Measurements from ENCODE around the gene AFF1.

The AFF1 gene

DNA sequence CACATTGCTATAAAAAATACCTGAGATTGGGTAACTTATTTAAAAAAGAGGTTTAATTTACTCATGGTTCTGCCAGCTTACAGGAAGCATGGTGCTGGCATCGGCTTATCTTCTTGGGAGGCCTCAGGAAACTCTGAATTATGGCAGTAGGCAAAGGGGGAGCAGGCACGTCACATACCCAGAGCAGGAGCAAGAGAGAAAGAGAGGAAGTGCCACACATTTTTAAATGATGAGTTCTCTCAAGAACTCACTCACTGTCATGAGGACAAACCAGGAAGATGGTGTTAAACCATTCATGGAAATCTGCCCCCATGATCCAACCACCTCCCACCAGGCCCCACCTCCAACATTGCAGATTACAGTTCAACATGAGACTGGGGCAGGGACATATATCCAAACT, 10.0 kb upstream of the AFF1 start:
- peak; percentile 74 to 84 for DNase-seq

DNA sequence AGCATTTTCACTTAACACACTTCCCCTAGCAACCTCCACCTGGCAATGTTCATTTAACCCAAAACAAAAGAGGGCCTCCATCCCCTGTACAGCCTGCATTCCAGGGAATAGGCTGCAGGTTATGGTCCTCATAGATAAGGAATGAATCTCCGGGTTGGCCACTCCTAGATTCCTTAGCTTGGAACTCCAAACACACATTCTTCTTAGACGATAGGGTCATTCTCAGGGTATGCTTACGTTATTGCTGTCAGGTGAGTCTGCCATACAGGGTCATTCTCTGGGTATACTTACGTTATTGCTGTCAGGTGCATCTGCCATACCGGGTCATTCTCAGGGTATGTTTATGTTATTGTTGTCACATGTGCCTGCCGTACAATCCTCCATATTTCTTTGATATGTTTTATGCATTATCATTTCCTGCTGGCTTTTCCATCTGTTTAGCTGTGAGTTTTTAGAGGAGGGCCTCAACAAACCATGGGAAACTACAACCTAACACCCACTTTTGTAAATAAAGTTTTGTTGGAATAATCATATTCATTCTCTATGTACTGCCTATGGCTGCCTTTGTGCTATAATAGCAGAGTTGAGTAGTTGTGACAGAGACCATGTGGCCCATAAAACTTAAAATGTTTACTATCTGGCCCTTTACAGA, 8.2 kb upstream of the AFF1 start:
- no peak for DNase-seq

DNA sequence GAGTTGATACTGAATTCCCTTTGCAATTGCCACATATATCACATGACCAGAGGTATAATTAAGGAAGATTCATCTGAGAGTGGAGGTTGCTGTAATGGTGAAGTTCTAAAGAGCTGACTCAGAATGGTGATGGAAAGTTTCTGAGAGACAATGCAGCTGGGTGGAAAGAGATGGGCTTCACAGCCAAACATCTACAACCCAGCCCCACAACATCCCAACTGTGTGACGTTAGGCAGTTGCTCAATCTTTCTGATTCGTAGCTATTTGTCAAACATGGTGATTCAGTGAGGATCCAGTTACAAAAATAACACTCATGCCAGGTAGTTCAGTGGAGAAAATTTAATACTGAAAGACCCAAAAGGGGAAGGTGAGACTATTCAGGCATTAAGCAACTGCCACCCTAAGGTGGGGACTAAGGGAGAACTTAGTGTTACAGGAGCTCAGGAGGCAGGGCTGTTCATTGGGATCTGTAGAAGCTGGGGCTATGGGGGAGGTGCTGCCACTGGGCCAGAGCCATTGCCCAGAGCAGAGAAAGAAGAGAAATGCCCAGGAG, 6.9 kb upstream of the AFF1 start:
- DNase-seq = peak; percentile 49 to 64

DNA sequence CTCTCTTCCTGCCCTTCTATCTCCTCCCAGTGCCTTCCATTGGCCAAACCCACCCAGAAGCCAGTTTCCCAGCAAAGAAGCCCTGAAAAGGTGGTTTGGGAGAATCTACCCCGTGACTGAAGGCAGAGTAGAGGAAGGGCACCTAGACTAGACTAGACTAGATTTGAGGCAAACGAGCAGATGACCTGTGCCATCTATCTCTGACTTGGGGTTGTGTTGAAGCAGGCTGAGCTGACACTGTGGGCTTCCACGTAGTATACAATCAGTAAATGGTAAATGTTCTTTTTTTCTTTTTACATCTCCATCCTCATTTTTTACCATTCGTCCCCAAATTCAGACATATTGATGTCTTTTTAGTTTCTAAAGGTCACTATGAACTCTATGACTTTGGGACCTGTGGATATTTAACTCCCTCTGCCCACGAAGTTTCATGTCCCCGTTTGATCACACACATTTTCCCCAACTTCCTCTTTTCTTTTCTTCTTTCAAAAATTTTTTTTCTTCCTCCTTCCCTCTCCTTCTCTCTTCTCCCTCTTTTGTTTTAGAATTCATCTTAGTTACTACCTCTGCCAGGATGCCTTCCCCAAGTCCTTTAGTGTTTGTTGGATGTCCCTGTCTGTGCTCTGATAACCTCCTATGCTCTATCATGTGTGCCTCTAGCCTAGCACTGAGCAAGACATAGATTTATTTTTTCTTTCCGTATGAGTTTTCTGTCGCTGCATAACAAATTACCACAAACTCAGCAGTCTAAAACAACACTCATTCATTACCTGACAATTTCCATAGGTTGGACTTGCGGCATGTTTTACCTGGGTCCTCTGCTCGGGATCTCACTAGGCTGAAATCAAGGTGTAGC, 6.2 kb upstream of the AFF1 start:
- DNase-seq = no peak

DNA sequence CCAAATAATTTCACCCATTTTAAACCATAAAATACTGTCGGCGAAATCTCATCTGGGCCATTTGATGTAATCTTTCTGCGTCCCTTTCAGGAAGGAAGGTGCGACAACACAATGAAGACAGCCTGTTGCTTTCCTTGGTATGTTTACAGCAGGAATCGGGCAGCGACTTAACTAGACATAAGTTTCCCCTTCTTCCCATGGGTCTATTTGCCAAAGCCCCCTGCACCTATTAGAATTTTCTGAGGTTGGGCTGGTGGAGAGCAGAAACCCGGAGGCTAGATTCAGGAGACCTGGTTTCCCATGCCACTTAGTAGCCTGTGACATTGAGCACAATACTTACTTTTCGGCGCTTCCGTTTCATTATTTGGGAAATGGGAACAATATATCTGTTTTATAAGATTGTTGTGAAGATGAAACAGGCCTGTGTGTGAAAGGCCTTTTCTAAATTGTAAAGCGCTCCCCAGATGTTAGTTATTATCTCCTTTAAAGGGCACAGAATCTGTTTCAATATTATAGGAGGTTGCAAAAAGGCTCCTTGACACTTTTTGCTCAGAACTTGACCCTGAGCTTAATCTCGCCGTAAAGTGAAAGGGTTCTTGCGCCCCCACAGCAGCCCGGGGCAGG, 552 bp upstream of the AFF1 start:
- DNase-seq = peak in 1 of 2 donors; percentile 17

DNA sequence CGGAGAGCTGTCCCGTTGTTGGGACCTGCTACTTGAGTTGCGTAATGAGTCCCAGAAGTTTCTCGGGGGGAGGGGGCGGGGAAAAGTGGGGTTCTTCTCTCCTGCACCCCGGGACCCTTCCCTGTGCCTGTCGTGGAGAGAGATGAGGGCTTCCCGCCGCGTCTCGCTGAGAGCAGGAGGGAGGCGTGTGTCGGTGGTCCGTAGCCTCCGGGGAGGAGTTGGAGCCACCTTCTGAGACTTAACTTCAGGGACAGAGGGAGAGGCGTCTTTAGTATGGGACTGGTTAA, 698 bp downstream of the AFF1 start:
- peak in 1 of 2 donors; percentile 10 for DNase-seq

DNA sequence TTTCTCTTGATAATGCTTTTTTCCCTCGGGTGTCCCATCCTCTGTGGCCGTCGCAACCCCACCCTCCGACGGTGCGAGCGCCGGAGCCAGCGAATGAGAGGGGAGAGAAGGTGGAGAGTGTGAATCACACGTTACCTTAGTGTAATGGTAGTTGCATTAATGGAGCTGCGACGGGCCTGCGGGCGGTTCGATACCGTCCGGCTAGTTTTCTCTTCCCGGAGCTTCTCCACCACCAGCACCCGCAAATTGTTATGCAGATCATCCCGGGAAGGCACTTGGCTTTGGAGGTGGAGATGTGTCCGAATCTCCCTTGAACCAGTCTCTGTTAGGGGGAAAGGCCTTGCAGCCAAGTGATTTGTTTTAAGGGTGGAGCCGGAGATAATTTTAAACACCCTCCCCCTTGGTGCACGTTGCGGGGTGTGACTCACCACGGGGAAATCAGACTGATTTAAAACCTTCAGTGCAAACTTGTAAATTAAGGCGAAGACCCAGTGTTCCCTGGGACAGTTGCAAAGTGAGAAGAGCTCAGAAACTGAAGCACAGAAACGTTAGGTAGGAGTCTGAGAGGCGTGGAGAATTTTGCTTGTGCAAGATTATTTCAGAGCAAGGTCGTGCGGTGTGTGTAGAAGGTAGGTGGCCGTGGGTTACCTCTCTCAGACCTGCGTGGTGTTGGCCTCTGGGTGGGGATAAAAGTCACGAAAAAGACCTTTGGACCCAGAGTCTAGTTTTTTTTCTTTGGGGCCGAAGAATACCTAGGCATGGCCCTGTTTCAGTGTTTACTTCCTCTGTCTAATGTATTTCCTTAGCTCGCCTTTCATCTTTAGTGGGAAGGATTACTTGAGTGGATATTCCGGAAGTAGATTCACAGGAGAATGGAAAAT, 1.3 kb downstream of the AFF1 start:
- peak; percentile 75 to 79 for DNase-seq

DNA sequence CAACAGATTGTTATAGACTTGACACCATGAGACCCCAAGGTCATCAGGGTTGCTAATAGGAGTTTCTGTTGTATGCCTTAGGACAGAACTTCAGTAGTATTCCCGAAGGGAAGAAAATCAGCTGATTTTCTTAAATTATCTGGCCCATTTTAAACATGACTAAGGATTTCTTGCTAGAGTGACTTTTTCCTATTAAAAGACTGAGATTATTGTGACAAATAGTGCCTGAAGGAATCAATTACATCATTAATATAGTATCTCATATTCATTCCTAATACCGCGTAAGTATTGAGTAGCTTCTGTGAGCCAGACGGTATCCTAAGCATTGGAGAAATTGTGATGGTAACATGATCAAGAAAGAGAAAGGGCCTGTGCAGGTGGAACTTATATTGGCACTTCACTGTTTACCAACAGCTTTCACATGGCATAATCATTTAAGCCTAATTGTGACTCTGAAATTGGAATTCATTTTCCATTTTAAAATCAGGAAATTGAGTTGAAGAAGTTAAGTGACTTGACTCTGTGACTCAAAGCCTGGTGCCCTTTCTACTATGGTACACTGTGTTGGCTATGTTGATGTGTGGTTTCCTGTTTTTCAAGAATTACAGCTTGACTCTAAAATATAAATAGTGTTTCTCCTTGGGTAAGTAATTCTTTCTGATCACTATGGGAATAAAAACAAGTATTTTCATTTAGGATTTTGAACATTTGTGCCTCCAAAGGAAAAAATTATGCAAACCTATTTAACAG, 4.1 kb downstream of the AFF1 start:
- peak; percentile 78 to 80 for DNase-seq

DNA sequence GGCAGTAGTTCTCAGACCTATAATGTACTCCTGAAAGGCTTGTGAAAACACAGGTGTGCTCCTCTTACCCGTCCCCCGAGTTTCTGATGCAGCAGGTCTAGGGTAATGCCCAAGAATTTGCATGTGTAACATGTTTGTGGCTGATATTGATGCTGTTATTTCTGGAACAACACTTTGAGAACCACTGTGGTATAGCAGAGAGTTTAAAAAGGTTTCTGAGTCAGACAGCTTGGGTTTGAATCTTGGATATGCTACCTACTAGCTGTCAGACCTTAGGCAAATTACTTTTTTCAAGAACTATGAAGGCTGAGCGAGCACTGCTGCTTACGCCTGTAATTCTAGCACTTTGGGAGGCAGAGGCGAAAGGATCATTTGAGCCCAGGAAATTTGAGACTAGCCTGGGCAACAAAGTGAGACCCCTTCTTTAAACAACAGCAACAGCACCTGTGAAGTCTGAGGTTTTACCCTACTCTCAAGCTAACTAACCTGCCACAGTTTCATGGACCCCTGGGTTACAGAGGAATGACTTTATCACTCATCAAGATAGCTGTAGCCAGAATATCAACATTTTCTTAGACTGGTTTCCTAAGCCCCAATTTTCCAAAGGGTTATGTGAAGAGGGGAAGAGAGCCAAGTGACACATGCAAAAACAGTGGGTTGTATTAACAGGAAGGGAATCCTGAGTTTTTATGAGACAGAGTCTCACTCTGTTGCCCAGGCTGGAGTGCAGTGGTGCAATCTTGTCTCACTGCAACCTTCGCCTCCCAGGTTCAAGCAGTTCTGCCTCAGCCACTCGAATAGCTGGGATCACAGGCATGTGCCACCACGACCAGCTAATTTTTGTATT, 5.1 kb downstream of the AFF1 start:
- peak; percentile 42 to 53 for DNase-seq

DNA sequence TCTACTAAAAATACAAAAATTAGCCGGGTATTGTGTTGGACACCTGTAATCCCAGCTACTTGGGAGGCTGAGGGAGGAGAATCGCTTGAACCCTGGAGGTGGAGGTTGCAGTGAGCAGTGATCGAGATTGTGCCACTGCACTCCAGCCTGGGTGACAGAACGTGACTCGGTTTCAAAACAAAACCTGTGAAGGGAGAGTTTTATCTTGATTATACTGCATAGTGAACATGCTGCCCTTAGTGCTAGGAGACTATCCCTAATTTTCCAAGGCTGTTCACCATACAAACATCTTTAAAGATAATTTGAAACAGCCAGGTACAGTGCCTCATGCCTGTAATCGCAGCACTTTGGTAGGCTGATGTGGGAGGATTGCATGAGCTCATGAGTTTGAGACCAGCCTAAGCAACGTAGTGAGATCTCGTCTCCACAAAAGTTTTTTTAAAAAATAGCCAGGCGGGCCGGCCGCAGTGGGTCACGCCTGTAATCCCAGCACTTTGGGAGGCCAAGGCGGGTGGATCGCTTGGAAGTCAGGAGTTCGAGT, 6.2 kb downstream of the AFF1 start:
- no peak for DNase-seq

DNA sequence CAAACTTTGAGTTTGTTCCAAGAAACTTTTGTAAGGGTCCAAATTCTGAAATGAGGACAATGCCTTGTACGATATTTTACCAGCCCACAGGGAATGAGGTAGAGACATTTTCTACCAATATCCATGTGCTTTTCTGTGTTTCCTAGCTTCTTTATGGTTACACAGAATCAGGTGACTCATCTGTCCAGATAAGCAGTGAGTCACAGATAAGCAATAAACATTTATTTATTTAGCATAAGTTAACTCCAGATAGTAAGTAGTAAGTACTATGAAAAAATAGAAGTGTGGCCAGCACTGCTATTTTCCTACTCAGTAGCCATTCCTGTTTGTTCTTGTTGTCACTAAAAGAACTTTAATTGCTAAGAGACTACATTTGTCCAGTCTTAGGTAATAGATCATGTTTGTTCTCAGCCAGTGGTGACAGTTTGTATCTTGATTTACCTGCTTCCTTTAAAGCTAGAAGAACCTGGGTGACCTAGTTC, 7.4 kb downstream of the AFF1 start:
- no peak for DNase-seq

DNA sequence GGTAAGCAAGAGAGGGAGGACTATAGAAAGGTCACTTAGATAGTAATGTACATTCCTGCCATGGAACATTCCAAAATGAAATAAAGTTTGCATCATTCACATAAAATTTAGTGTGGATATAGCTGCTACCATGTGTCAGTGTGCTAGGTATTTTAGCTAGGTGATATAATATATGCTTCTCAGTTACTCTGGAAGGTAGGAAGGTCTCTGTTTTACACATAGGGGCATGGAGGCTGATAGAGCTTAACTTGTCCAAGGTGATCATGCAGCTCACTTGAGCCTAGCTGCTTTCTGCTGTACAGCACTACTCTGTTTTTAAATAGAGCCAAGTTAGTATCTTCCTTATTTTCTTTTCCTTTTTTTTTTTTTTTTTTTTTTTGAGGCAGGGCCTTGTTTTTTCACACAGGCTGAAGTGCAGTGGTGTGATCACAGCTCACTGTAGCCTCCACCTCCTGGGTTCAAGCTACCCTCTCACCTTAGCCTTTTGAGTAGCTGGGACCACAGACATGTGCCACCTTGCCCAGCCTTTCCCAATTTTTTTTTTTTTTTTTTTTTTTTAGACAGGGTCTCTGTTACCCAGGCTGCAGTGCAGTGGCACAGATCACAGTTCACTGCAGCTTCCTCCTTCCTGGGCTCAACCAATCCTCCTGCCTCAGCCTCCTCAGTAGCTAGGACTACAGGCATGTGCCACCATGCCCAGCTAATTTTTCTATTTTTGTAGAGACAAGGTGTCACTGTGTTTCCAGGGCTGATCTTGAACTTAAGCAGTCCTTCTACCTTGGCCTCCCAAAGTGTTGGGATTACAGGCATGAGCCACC, 10.4 kb downstream of the AFF1 start:
- DNase-seq = no peak

DNA sequence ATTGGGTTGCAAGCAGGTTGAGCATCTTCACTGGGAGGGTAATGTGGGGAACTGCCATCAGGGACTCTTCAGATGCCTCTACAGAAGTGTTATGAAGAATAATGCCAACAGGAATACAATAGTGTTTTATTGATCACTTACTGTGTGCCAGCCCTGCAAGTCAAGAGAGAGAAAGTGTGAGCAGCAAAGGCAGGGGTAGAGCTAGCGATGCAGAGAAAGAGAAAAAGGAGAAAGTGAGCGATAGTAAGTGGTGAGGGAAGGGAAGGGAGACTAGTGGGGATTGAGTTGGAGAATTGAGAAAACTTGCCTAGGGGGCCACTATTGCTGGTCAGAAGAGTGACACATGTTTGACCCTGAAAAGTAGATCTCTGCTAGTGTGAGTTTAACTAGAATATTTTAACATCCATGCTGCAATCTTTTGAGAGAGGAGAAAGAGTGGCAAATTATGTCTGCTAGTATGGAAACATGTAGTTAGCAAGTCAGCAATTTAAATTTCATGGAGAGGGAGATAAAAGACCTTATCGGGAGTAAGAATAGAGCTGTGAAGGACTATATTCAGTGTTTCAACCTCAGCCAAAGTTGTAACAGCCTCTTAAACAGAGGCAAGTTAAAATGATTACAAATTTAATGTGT, 12.2 kb downstream of the AFF1 start:
- DNase-seq = no peak

DNA sequence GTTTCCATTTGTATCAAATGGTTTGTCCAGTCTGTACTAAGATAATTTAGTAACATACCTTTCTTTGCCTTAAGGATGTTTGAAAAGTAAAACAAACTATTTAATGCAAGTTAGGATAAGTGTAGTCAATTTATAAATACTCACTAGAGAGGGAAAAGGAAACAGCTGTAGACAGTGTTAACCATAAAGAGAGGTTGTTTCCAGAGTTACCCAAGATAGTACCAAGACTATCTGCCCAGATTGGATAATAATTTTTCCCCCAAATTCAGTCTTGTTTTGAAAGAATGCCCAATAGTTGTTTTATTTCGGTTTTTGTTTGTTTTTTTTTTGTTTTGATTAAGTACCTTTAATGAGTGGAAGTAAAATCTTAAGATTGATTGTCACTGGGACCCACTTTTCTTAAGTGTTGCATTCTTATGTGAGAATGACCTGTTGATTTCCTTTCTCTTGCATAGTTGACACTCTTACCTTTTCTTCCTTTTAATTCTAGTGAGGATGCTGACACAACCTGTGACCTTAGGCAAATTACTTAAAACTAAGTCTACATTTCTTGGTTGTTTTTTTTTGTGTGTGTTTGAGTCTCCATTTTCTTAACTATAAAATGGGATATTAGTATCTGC, 12.8 kb downstream of the AFF1 start:
- no peak for DNase-seq

DNA sequence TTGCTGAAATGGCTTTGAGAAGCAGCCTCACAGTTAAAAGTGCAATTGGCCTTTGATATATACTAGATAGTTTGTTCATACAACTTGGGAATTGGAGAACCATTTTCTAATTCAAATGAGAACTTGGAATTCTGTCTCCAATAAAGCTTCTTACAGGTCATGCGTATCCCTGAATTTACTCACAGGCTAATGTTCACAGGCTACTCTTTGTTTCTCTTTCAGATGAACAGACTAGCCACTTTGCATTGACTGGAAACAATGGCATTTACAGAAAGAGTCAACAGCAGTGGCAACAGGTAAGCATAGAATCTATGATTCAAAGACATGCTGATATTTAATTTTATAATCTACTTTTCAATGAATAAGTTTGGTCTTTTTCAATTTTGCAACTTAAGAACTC, 13.5 kb downstream of the AFF1 start:
- no peak for DNase-seq

DNA sequence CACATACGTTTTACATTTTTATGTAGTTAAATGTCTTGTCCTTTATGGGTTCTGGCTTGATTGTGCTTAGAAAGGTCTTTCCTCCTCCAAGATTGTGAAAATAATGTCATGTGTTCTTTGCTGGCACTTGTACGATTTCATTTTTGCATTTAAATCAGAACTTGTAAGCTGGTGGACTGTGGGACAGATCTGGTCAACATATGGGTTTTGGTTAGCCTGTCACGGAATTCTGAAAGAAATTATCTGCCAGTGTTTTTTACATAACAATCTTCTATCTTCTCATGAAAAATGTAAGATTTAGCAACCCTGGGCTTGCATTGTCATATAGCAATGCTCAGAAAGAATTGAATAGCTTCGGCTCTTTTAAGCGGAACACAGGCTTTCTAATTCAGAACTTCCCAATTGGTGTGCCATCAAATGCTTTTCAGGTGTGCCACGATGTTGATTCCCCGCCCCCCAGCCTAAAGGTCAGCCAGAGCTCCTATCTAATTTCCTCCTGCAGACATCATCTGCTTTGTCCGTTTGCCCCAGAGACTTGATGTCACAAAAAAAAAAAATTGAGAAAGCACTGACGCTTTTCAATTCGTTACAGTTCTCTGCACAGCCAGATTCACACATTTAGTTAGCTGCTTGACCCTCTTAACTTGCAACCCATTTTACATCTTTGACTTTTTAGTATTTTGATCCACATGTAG, 16.2 kb downstream of the AFF1 start:
- DNase-seq = no peak

DNA sequence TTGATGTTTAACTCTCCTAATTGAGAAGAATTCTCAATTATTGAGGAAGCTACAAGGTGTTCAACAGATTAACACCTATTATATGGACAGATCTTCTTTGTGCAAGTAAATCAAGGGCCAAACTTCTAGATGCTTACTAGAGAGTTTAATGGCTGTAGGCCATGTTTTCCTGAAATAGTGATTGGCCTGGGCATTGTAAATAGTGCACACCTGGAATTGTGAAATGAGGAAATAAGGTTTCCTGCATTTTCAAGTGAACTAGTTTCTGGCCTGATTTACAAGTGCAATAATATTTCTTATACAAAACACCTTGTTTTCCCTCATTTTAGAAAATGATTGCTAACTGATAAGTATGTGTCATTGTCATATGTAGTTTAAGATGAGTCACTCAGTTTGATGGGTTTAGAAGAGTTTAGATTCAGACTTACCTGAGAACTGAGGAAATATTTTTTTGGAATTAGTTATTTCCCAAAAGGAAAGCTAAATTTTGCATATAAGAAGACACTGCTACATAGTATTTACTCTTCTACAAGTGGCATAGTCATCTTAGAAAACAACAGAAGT, 21.2 kb downstream of the AFF1 start:
- no peak for DNase-seq

DNA sequence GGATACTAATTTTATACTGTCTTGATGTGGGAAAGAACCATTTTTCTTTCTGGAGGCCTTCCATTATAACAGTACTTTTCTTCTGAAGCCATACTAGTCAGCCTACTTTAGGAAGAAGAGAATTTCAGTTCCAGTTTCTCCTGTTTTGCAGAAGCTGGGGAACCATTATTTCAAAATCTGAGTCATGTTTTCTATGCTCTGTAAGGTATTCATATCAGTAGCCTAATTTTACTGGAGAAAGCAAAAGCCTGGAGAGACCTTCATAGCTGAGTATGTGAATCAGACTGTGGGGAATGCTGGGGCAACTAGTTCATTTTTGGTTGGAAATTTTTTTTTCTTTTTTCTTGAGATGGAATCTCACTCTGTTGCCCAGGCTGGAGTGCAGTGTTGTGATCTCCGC, 22.4 kb downstream of the AFF1 start:
- DNase-seq = peak; percentile 67 to 81

All from inflammatory macrophage (primary cell).